K562 (cell line): ENCODE data around the gene SELENOW. TPM values are rescaled to one million over a fixed set of nuclear protein-coding genes. Genes with fewer than 3 reads are reported as not detected.

Experiments used
- CBFA2T2 ChIP-seq: fragments of 450-650 bp; conservative IDR thresholded peaks from 2 replicates; pipeline ENCODE4 v1.6.1; 2017; ENCODE audit warnings: mild to moderate bottlenecking
- CTBP1 ChIP-seq: fragments of 450-650 bp; IDR thresholded peaks from 2 replicates; pipeline ENCODE4 v1.6.1; 2016; ENCODE audit warnings: borderline replicate concordance
- ELF4 ChIP-seq: fragments of 450-650 bp; formaldehyde crosslinking; IDR thresholded peaks from 2 replicates; pipeline ENCODE4 v1.4.0; 2022; ENCODE audit warnings: missing genetic modification characterization
- ETV5 ChIP-seq: sonication (generic); formaldehyde crosslinking; IDR thresholded peaks from 2 replicates; pipeline ENCODE4 v1.4.0; 2020; ENCODE audit warnings: low read depth, mild to moderate bottlenecking, missing genetic modification reagents
- FIP1L1 ChIP-seq: fragments of 200-400 bp; formaldehyde crosslinking; IDR thresholded peaks from 2 replicates; pipeline ENCODE4 v1.6.1; 2018; ENCODE audit warnings: mild to moderate bottlenecking, low read depth, low read length; ENCODE audit not compliant: poor library complexity, severe bottlenecking
- GTF2E2 ChIP-seq: fragments of 200-800 bp; sonication (Bioruptor generic); IDR thresholded peaks from 2 replicates; pipeline ENCODE4 v1.6.1; 2016; ENCODE audit warnings: missing genetic modification characterization, missing compliant biosample characterization
- HNRNPL ChIP-seq: fragments of 200-400 bp; formaldehyde crosslinking; IDR thresholded peaks from 2 replicates; pipeline ENCODE4 v1.6.1; 2017; ENCODE audit warnings: low read depth, mild to moderate bottlenecking, low read length
- MED1 ChIP-seq: sonication (generic); formaldehyde crosslinking; IDR thresholded peaks from 2 replicates; pipeline ENCODE4 v1.8.1; 2023; ENCODE audit warnings: missing genetic modification reagents, borderline replicate concordance
- NCOA4 ChIP-seq: fragments of 450-650 bp; IDR thresholded peaks from 2 replicates; pipeline ENCODE4 v1.6.1; 2018; ENCODE audit warnings: mild to moderate bottlenecking; ENCODE audit not compliant: partially characterized antibody
- NFIX ChIP-seq: fragments of 250-450 bp; sonication (Bioruptor Pico); IDR thresholded peaks from 2 replicates; pipeline ENCODE4 v1.4.0; 2020; ENCODE audit warnings: low read depth, mild to moderate bottlenecking, moderate library complexity
- SMAD1 ChIP-seq: fragments of 150-350 bp; IDR thresholded peaks from 2 replicates; pipeline ENCODE4 v1.6.1; 2014; ENCODE audit warnings: low read length, low read depth; ENCODE audit not compliant: partially characterized antibody
- TAL1 ChIP-seq: fragments of 450-650 bp; IDR thresholded peaks from 2 replicates; pipeline ENCODE4 v1.6.1; 2016; ENCODE audit warnings: mild to moderate bottlenecking
- VEZF1 ChIP-seq: fragments of 200-800 bp; sonication (Bioruptor generic); IDR thresholded peaks from 2 replicates; pipeline ENCODE4 v1.6.1; 2017; ENCODE audit warnings: missing genetic modification characterization, missing compliant biosample characterization
- ZMIZ1 ChIP-seq, 2 experiments: fragments of 150-350 bp in 1 of 2; IDR thresholded peaks; 2 replicates each; pipeline ENCODE4 v1.6.1; 2012 to 2016; ENCODE audit warnings: low read depth in 2 of 2, low read length in 2 of 2, mild to moderate bottlenecking in 1 of 2, moderate library complexity in 1 of 2
- ZNF224 ChIP-seq: sonication (generic); formaldehyde crosslinking; IDR thresholded peaks from 2 replicates; pipeline ENCODE4 v1.8.0; 2022; ENCODE audit warnings: mild to moderate bottlenecking, missing genetic modification reagents
- ZNF707 ChIP-seq: fragments of 250-450 bp; sonication (Bioruptor Pico); conservative IDR thresholded peaks from 2 replicates; pipeline ENCODE4 v1.8.0; 2022; ENCODE audit warnings: inconsistent platforms, mild to moderate bottlenecking, moderate library complexity
- polyA plus RNA-seq, 8 experiments: library from polyadenylated mRNA; depleted of rRNA in 4 of 8; stranded (reverse) in 5 of 8; unstranded in 3 of 8; fragments of >200 nt; fragmentation: Nextera tagmentation in 2 of 8; fragmentation: Illumina TruSeq in 1 of 8; extraction: Ambion mirVana in 2 of 8; extraction: Trizol in 1 of 8; gene quantifications; 2 replicates each; pipeline versions ENCODE4 v1.2.1 to v1.2.3, GENCODE V29; 2011 to 2014; ENCODE audit warnings: inconsistent platforms in 1 of 8, missing spikeins in 1 of 8
- total RNA-seq, 7 experiments: library from RNA; depleted of rRNA in 6 of 7; stranded (reverse); fragments of >200 nt in 6 of 7; fragmentation: Illumina TruSeq in 2 of 7; extraction: Trizol in 2 of 7; gene quantifications; 2 replicates each; pipeline versions ENCODE4 v1.2.1 to v1.2.3, GENCODE V29; 2011 to 2021; ENCODE audit warnings: low replicate concordance in 1 of 7
- TF ChIP-seq, protein P1 (sequence below): fragments of 250-450 bp; sonication (Bioruptor Pico); IDR thresholded peaks from 2 replicates; pipeline ENCODE4 v1.4.0; 2020; ENCODE audit warnings: mild to moderate bottlenecking, moderate library complexity
- TF ChIP-seq, protein P2 (sequence below), 2 experiments: fragments of 450-650 bp; conservative IDR thresholded peaks; 2 replicates each; pipeline ENCODE4 v1.6.1; 2017; ENCODE audit warnings: mild to moderate bottlenecking in 2 of 2, moderate library complexity in 2 of 2

The SELENOW gene
- total and polyA plus RNA-seq, 9 of the 15 experiments (the other 6 are each of a cell fraction or from before 2014, with no cell fraction given), result 91.9 to 279 (median 156) TPM

GRCh38 chr19:47729799-47730520 is 48.5 kb upstream of the SELENOW start (continued):
- TF ChIP-seq ZMIZ1 (IDR thresholded peaks at IDR 0.05; ENCODE audit: low read depth in 2 of 2, low read length in 2 of 2) (peak; percentile 13 to 82; a peak in 1 of 4 replicates), ETV5 (peak; percentile 88), CBFA2T2 (peak; percentile 80), ZNF224 (CRISPR knock-in tag) (no peak), ELF4 (0 out of 2 replicates have a peak, but pooled peaks have one; percentile 37), SMAD1 (peak; percentile 48), NFIX (CRISPR knock-in tag) (no peak), MED1 (CRISPR knock-in tag) (no peak), NCOA4 (no peak), GTF2E2 (tag) (no peak), TAL1 (peak; percentile 81), ZNF707 (CRISPR knock-in tag) (no peak), FIP1L1 (peak; percentile 29), CTBP1 (peak; percentile 86), VEZF1 (CRISPR knock-in tag) (peak; percentile 74), HNRNPL (0 out of 2 replicates have a peak, but pooled peaks have one; percentile 0)
- TF ChIP-seq, protein P1, sequence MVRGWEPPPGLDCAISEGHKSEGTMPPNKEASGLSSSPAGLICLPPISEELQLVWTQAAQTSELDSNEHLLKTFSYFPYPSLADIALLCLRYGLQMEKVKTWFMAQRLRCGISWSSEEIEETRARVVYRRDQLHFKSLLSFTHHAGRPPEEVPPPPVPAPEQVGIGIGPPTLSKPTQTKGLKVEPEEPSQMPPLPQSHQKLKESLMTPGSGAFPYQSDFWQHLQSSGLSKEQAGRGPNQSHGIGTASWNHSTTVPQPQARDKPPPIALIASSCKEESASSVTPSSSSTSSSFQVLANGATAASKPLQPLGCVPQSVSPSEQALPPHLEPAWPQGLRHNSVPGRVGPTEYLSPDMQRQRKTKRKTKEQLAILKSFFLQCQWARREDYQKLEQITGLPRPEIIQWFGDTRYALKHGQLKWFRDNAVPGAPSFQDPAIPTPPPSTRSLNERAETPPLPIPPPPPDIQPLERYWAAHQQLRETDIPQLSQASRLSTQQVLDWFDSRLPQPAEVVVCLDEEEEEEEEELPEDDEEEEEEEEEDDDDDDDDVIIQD (CRISPR knock-in tag), result no peak
- TF ChIP-seq, protein P2, sequence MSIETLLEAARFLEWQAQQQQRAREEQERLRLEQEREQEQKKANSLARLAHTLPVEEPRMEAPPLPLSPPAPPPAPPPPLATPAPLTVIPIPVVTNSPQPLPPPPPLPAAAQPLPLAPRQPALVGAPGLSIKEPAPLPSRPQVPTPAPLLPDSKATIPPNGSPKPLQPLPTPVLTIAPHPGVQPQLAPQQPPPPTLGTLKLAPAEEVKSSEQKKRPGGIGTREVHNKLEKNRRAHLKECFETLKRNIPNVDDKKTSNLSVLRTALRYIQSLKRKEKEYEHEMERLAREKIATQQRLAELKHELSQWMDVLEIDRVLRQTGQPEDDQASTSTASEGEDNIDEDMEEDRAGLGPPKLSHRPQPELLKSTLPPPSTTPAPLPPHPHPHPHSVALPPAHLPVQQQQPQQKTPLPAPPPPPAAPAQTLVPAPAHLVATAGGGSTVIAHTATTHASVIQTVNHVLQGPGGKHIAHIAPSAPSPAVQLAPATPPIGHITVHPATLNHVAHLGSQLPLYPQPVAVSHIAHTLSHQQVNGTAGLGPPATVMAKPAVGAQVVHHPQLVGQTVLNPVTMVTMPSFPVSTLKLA (conservative IDR thresholded peaks at IDR 0.05), result peak in 1 of 2 experiments; percentile 72; a peak in 2 of 4 replicates
